Coronary artery (tissue), 2 donors: ENCODE data around the gene AKR1A1.

Experiments
- DNase-seq: peaks from one replicate; pipeline ENCODE4 v3.0.0-alpha.2; 2017; ENCODE audit warnings: low spot score
- H3K27ac ChIP-seq, 2 donors: fragments of 200-600 bp; sonication (generic); one replicate each; pipeline ENCODE4 v1.5.1; 2016 to 2019
- H3K4me3 ChIP-seq: fragments of 200-600 bp; sonication (generic); 2 replicates; pipeline ENCODE4 v1.5.1; 2016; ENCODE audit warnings: mild to moderate bottlenecking, moderate library complexity
- CTCF ChIP-seq: fragments of 200-600 bp; sonication (generic); IDR thresholded peaks from one replicate; pipeline ENCODE4 v1.5.1; 2019; ENCODE audit warnings: antibody characterized with exemption

AKR1A1 gene

GRCh38 chr1:45531873-45532272, 18.8 kb upstream of the AKR1A1 start:
- no peak for TF ChIP-seq CTCF

GRCh38 chr1:45535988-45536766, 14.4 kb upstream of the AKR1A1 start:
- no peak for DNase-seq
- no peak for TF ChIP-seq CTCF
- Histone ChIP-seq H3K27ac (no peak overlapping the region), H3K4me3 (no peak overlapping the region)

More at GRCh38 chr1:45531873-45532272, 18.8 kb upstream of the AKR1A1 start:
- no peak for DNase-seq
- Histone ChIP-seq H3K27ac (no peak overlapping the region), H3K4me3 (no peak overlapping the region)

- no peak for DNase-seq
- no peak overlapping the region for H3K27ac ChIP-seq
- no peak overlapping the region for H3K4me3 ChIP-seq
- TF ChIP-seq CTCF: no peak
Observed at GRCh38 chr1:45536886-45537285, 13.7 kb upstream of the AKR1A1 start.

GRCh38 chr1:45541193-45541592, 9.4 kb upstream of the AKR1A1 start:
- no peak overlapping the region for H3K4me3 ChIP-seq
- no peak overlapping the region for H3K27ac ChIP-seq
- DNase-seq: no peak
- TF ChIP-seq CTCF: no peak

- no peak for TF ChIP-seq CTCF
- no peak overlapping the region for H3K27ac ChIP-seq
- DNase-seq: no peak
- H3K4me3 ChIP-seq: no peak overlapping the region
Observed at GRCh38 chr1:45542591-45542990, 8.0 kb upstream of the AKR1A1 start.

- Histone ChIP-seq H3K27ac (peak overlapping the region in 1 of 2 donors; percentile 29), H3K4me3 (no peak overlapping the region)
- no peak for DNase-seq
- no peak for TF ChIP-seq CTCF
Observed at GRCh38 chr1:45543581-45544417, 6.8 kb upstream of the AKR1A1 start.
